Limb (tissue), 2 donors: Measurements from ENCODE around the gene MARCHF9.

Source experiments
- DNase-seq, 2 donors: peaks; one replicate each; pipeline ENCODE4 v3.0.0-alpha.2; 2016; ENCODE audit errors: extremely low spot score in 2 of 2

The MARCHF9 gene

DNA sequence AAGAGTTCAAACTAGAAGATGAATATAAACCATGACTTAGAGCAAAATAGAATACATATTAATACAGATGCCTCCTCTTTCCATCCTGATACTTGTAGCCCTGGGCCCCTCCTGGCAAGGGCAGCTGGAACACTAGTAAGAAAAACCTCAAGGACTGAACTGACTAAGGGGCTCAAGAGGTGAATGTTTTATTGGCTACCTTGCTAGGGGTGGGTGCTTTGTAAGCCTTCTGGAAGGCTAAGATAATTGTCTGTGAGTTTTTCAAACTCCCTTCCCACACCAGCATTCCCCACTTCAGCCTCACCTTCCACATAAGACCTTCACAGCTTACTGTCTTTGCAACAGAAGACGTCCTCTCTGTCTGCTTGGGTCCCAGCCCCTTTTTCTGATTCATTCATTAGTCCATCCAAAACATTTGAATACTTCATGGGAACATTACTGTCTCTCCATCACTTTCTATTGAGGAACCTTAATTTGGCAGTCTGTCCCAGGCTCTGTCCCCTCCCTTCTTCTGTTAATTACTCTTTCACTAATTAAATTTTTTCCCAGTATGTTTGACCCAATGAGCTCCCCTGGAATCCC lies 1.1 kb upstream of the MARCHF9 start:
- DNase-seq, result no peak

DNA sequence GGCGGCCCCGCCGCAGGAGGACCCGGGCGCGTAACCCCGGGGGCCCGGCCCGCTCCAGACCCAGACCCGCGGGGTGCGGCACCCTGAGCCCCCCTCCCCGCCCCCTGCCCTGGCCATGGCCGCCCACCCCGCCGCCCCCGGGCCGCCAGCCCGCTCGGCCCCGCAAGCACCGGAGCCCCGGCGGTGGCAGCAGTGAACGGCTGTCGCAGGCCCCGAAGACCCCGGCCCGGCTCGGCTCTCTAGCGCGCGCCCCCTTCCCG lies 221 bp downstream of the MARCHF9 start:
- no peak for DNase-seq

DNA sequence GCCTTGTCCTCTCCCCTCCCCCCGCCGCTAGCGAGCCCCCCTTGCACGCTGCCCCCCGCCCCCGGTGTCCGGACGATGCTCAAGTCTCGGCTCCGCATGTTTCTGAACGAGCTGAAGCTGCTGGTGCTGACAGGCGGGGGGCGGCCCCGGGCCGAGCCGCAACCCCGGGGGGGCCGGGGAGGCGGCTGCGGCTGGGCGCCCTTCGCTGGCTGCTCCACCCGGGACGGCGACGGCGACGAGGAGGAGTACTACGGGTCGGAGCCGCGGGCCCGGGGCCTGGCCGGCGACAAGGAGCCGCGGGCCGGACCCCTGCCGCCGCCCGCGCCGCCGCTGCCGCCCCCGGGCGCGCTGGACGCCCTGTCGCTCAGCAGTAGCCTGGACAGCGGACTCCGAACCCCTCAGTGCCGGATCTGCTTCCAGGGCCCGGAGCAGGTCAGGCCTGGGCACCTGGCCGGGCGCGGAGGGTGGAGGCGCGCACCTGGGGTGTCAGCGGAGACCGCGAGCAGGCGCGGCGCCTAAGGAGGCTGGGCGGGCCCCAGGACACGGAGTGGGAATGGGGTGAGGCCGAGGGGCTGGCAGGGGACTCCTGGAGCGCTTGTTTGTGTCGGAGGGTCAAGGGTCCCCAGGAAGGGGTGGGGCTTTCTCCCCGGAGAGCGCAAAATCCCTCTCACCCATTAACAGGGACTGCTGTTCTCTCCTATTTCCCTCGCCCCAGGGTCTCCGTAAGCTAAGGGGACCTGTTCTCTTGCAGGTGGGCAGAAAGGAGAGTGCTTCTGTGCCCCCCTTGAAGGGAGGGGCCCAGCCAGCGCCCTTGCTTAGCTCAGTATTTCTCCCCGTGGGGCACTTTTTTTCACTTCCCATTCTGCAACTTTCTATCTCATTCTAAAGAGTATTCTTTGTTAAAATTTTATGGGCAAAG lies 810 bp downstream of the MARCHF9 start:
- peak in 1 of 2 donors; percentile 61 for DNase-seq

DNA sequence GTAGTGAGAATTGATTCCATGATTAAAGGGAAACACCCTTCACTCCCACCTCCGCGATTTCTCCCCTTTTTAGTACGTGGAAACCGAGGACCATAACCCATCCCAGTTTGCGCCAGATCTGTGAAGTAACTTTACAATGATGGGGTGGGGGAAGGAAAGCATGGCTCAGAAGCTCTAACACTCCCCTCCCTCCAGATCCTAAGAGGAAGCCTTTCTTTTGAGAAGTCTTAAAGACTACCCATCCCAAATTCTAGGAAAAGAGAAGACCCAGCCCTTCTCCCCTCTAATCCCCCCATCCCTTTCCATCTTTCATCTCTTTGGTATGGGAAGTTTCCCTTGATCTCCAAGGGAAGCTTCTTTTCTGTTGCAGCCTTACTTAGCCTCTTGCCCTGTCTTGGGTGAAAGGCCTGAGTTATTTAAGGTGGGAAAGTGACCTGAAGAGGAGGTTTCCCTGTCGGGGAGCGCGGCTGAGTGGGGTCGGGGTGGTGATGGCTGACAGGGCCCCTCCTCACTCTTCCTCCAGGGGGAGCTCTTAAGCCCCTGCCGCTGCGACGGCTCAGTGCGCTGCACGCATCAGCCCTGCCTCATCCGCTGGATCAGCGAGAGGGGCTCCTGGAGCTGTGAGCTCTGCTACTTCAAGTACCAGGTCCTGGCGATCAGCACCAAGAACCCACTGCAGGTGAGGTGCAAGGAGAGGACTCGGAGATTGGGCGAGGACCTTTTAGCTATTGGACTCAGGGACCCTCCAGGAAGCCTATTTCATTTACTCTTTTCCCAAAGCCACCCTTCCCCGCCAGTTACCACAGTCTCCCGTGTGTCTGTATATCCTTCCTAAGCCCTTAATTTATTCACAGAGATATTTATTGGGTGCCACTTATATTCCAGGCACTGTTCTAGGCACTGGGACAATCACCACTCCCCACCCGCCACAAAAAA lies 1.8 kb downstream of the MARCHF9 start:
- peak in 1 of 2 donors; percentile 58 for DNase-seq

DNA sequence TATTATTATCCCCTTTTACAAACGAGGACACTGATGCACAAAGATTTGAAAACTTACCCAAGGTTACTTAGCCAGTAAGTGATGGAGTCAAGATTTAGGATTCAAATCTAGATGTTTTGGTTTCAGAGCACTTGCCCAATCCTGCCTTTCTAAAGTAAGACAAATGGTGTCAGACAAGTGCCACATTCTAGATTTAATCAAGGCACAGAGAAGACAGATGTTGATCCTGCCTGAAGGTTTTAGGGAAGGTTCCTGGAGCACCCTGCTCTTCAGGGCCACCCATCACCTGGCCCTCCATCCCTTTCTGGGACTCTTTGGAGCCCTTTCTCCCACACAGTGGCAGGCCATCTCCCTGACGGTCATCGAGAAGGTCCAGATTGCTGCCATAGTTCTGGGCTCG lies 2.9 kb downstream of the MARCHF9 start:
- no peak for DNase-seq

DNA sequence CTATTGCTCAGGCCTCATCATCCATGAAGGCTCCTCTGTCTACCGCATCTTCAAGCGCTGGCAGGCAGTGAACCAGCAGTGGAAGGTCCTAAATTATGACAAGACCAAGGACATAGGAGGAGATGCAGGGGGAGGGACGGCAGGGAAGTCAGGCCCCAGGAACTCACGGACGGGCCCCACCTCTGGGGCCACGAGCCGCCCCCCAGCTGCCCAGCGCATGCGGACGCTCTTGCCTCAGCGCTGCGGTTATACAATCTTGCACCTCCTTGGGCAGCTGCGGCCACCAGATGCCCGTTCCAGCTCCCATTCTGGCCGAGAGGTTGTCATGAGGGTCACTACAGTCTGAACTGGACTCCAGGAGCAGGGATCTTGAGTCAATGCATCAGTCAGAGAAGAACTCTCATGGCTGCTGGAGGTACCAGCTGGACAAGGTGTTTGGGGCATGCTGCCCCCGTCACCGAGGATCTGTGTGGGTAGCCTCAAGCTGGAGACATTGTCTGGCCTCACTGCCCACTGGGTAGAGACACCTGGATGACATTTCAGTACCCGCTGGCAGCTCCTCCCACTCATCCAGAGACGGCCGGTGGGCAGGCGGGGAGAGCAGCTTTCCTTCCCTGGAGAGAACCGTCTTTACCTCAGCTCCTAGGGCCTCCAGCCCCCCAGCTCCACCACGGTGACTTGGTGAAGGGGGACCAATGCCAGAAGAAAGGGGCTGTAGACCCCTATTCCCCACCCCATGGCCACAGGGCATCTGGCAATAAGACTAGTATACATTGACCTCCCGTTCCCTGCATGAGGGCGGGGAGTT lies 3.9 kb downstream of the MARCHF9 start:
- no peak for DNase-seq

DNA sequence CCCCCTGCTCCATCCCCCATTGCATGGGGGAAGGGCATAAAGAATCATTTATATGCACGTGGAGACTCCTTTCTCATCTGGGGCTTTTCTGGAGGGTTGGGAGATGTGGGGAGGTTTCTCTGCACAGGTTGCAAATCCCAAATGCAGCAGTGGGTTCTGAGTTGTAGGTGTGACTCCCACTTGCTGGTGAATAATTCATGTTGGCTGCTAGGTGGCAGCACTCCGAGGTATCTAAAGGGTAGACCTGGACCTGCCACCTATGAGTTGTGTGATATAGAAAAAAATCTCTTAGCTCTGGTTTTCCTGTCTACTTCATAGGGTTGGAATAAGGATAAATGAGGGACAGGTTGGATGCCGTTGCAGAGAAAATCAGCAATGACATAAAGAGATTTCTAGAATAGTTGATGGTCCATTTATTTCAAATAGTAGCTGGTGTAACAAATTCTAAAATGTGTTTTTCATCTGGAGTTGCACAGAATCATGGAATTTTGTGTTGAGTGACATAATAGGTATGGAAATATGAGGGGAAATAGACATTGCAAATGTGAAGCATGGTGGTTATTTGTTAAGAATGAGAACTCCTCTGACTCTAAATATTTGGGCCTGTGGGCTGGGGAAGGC lies 4.6 kb downstream of the MARCHF9 start:
- no peak for DNase-seq

DNA sequence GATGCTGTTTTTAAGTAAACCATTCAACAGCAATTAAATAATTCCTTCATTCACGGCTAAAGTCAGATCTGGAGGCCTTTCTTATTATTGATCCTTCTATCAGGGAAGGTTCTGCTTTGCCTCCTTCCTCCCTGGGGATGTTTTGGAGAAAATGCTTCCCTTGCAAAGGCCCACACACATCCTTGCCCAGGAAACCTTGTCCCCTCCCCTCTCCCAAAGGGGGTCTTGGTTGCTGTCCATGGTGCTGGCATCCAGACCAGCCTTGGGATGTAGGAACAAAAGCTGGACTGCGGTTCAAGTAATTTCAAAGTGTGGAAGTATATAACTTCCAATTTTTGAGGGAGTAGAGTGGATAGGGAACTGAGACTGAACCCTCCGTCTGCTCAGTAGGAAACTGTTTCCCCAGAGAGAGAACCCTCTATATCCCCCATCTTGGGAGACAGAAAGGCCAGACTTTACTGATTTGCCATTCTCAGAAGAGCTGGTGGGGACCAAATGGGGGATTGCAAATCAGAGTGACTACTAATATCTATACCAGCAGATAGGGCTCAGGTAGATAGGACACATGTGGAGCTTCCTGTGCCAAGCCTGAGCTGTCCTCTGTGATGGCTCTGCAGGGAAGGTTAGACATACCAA lies 5.6 kb downstream of the MARCHF9 start:
- peak in 1 of 2 donors; percentile 62 for DNase-seq

DNA sequence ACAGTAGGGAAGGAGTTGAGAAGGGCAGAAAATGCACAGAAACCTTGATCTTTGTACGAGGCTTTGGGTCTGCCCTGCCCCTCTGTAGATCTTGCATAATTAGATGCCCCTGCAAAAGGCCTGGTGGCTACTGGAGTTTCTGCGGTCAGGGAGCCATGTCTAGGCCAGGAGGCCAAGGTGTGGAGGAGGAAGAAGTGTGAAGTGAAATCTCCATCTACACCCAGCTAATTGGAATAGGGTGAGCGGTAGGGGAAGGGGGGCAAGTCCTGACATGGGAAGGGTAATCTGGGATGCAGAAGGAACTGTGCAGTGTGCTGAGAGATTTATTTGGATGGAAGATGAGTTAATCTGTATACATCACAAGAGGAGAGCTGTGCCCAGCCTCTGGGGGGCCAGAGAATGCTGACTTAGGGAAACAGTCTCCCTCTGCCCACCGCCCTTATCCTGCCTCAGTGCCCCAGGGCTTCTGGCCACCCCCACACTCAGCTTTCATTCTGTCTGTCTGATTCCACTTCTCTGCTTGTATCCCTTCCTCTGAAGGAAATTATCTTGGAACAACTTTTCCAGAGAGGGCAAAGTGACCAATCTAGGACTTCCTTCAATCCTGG lies 6.6 kb downstream of the MARCHF9 start:
- no peak for DNase-seq

DNA sequence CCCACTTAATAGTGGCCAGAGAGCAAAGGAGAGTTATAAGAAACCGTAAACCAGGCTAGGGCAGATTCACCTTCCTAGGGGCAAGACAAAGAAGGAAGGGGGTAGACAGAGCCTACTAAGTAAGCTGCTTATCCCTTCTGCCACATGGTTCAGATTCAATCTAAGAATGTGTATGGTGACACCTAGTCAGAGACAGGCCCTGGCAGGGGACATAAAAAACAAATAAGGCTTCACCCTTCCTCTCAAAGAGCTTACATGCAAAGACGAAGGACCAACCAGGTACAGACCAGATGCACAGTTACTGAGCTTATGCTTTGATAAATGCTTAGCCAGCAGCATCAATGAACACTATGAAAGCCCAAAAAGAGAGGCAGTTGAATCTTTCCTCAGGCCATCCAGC lies 7.6 kb downstream of the MARCHF9 start:
- DNase-seq, result no peak

DNA sequence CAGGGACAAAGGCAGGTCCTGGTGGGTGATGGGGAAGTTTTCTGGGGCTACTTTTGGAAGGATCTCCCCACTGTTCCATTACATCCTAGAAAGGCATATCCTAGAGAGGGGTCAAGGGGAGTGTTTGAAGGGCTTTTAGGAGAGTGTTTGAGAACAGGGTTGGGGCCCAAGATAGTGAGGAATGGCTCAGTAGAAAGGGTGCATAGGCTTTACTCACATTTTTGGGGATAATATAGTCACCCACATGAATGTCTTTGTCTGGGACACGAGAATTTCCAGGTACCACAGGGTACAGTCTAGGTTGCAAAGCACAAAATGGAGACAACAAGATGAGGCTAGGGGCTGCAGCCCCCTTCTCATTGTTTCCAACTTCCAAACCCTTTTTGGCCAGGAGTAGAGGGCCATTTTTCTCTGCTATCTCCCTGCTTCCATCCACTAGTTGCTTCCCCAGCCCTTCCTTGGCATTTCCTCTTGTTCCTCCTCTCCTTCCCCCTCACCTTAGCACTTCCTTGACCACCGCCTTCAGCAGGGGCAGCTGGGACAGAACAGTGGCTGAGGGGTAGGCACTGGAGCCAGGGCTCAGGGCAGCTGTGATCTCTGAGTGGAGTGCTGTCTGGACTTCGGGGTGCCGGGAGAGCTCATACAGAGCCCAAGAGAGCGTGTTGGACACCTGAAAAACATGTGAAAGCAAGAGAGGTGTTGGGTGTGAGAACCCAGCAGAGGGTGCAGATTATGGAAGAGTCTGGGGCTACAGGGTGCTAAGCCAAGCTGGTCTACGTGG lies 9.2 kb downstream of the MARCHF9 start:
- no peak for DNase-seq

DNA sequence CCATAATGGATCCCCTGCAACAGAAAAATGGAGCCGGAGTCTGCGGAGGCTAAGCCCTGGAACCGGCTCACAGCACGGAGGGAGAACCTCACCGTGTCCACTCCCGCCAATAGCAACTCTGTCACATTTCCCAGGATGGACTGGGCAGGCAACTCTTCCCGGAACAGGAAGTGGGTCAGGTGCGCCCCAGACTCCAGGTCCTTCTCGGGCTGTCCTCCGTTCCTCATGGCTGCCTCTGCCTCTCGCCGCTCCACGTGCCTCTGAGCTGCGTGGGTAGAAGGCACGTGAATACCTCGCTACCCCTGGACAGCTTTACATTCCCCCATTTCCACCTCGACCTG lies 9.7 kb downstream of the MARCHF9 start:
- no peak for DNase-seq

DNA sequence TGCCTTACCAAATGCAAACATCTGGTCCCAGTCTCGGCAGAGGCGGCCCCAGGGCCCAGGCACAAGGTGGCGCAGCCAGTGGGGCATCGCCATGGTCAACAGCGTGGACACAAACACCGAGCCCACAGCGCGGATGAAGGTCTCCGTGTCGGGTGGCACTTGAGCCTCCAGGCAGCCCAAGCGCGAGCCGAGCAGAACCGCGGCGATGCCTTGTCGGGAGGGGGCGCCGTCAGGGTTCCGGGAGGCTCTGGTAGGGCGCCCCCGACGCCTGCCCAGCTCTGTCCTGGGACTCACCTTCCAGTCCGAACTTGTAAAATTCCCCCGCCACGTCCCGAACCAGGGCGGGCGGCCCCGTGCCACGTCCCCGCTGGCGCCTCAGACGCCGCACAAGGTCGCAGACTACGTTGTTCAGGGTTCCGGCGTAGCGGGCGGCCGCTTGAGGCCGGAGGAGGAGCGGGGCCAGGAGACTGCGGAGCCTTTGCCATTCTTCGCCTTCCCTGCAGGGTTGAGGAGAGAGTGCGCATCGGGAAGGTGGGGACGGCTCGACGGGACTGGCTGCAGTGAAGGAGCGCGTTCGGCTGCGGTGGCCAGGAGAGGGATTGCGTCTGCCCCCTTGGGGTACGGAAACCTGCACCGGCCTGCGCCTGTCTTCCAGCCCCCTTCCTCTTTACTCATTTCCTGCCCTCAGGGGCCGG lies 10.2 kb downstream of the MARCHF9 start:
- DNase-seq, result no peak

DNA sequence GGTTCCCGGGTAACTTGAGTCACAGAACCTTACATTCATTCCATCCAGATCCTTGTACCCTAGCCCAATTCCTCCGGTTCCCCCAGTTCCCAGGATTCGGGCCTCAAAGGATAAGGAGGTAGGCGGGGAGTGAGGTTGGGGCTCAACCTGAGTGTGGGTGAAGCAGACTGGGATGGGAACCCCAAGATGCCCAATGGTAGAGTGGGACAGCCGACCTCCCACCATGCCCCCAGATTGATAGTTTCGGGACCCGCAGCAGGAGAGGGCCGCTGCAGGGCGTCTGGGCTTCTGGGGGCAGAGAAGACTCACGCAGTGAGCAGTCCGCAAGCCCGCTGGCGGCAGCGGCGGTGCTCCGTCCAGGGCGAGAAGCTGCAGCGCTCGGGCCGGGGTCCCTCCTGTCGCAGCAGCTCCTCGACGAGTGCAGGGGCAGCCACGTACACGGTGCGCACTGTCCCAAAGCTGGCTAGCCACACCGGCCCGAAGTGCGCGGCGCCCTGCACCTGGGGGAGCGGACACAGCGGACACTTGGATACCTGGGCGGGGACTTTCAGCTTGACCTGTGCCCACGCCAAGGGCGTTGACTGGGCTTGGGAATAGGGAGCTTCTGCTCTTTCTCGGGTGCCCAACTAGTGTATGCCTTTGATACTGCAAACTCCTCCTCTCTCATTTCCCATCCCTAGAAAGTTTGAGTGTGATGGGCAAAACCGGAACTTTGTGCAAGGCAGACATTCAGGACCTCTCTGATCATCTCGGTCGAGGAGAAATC lies 11.0 kb downstream of the MARCHF9 start:
- DNase-seq, result no peak

DNA sequence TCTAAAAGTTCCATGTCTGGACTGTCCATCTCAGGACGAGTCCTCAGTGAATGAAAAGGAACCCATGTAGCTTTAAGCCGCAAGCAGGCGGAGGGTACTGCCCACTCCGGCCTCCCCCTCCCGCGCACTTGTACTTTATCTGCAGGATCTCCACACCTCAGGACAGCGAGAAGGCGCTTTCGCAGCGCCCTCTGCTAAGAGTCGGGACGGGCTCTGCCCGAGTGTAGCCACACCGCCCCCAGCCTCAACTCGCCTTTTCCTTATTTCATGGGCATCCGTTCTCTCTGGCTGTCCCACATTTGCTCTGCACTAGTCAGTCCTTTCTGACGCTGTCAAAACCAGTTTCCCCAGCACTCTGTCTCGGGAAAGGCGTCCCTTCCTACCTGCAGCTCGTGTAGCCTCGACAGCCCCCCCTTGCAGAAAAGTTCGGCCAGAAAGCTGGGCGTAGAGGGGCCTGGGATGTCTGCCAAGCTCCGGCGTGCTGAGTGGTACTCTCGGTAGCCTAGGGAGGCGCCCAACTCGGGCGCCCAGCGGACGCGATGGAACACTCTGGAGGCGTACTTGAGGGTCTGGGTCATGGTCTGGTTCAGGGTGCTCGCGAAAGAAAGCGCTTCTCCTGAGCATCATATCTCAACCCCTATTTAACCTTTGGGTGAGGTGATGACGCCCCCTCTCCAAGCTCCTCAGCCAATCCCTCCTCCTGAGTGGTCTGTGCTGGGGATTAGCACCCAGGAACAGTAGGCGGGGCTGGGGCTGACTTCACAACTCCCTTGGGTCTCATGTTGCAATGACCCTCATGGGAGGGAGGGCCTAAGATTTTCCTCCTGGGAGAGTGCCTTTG lies 11.8 kb downstream of the MARCHF9 start, which contains the start of gene CYP27B1:
TSS of gene CYP27B1 (minus strand) at position 615 of the 841 bp plus-strand sequence. CDS start at position 578, 37 bp downstream.
- no peak for DNase-seq

DNA sequence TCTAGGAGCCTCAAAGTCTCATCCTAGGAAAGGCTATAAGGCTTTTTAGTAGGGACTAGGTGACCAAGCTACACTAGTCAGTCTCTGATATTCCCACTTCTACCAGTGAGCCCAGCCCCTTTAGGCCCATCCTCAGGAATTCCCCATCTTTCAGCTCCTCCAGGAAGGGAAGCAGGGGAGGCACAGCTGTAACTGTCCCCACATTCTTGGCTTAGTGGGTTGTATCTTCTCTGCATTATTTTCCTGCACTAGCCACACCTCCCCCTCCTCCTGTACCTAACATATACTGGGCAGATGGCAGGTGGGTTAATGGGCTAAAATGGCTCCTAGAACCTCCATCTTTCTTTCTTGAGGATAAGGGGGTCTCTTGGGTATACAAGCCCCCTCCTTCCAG lies 12.4 kb downstream of the MARCHF9 start:
- no peak for DNase-seq

DNA sequence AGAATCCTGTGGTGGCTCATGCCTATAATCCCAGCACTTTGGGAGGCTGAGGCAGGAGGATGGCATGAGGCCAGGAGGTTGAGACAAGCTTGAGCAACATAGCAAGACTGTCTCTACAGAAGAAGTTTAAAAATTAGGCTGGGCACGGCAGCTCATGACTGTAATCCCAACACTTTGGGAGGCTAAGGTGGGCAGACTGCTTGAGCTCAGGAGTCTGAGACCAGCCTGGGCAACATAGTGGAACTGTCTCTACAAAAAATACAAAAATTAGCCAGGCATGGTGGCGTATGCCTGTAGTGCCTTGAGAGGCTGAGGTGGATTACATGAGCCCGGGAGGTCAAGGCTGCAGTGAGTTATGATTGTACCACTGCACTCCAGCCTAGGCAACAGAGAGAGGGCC lies 13.0 kb downstream of the MARCHF9 start:
- no peak for DNase-seq
